HG03066 (cell line): Measurements from ENCODE around the gene RNF10.
A peak's percentile ranks its signal among the peaks of the same experiment; 100 is the strongest.
"Not testable (repeated sequence)": the region's sequence is repeated elsewhere in the genome, so short reads cannot be mapped to it uniquely, and the experiment has no call there.

ENCODE experiments used
- ATAC-seq: cut with Tn5 transposase; IDR thresholded peaks from one replicate; pipeline ENCODE4 v1.9.1; 2021; ENCODE audit warnings: low read depth; ENCODE audit not compliant: unreplicated experiment

RNF10 gene

GRCh38 chr12:120534203-120534702, at the start of gene RNF10:
Gene RNF10, plus strand, starts transcription at chr12:120534356. Its CDS starts 456 bp downstream, at chr12:120534812.
- peak; percentile 59 for ATAC-seq

- ATAC-seq = no peak
These were observed 47.9 kb upstream of the RNF10 start for GRCh38 chr12:120485961-120486881.

GRCh38 chr12:120487552-120487951, 46.6 kb upstream of the RNF10 start:
- not testable (repeated sequence) for ATAC-seq

- ATAC-seq = no peak
These were observed 46.0 kb upstream of the RNF10 start for GRCh38 chr12:120488057-120488640.

- no peak for ATAC-seq
These were observed 45.1 kb upstream of the RNF10 start for GRCh38 chr12:120489018-120489417.

GRCh38 chr12:120490325-120490724, 43.8 kb upstream of the RNF10 start:
- ATAC-seq = no peak

- ATAC-seq = no peak
These were observed 43.2 kb upstream of the RNF10 start for GRCh38 chr12:120490833-120491512.

GRCh38 chr12:120495186-120495730, 38.9 kb upstream of the RNF10 start:
- peak; percentile 3 for ATAC-seq

- ATAC-seq = peak; percentile 84
These were observed 38.3 kb upstream of the RNF10 start, which contains the start of gene DYNLL1 for GRCh38 chr12:120495731-120496412. Gene DYNLL1, plus strand, starts transcription at chr12:120496113. Its CDS starts 309 bp downstream, at chr12:120496422.

GRCh38 chr12:120496413-120497340, 37.5 kb upstream of the RNF10 start:
- ATAC-seq = no peak

GRCh38 chr12:120497524-120498150, 36.5 kb upstream of the RNF10 start:
- ATAC-seq = no peak

GRCh38 chr12:120498870-120499515, 35.2 kb upstream of the RNF10 start:
- ATAC-seq = no peak

- ATAC-seq = no peak
These were observed 33.6 kb upstream of the RNF10 start for GRCh38 chr12:120500581-120500980.

GRCh38 chr12:120504587-120504986, 29.6 kb upstream of the RNF10 start:
- no peak for ATAC-seq

- no peak for ATAC-seq
These were observed 25.6 kb upstream of the RNF10 start for GRCh38 chr12:120508537-120508936.

GRCh38 chr12:120514002-120514401, 20.2 kb upstream of the RNF10 start:
- no peak for ATAC-seq

GRCh38 chr12:120515496-120515895, 18.7 kb upstream of the RNF10 start:
- no peak for ATAC-seq

GRCh38 chr12:120519324-120519723, 14.8 kb upstream of the RNF10 start:
- ATAC-seq = not testable (repeated sequence)
